Stimulated activated CD4-positive, alpha-beta T cell treated with anti-CD3 and anti-CD28 coated beads, Interleukin-15, amount 100 ng/mL, for 1 hour (primary cell): ENCODE results near the gene IYD.
"Not testable (repeated sequence)": the region's sequence is repeated elsewhere in the genome, so short reads cannot be mapped to it uniquely, and the experiment has no call there.

ENCODE experiments used
- DNase-seq, 2 donors: peaks; one replicate each; pipeline ENCODE4 v3.0.0-alpha.2; 2020; ENCODE audit warnings: low read depth in 1 of 2, low spot score in 1 of 2

The IYD gene

DNA sequence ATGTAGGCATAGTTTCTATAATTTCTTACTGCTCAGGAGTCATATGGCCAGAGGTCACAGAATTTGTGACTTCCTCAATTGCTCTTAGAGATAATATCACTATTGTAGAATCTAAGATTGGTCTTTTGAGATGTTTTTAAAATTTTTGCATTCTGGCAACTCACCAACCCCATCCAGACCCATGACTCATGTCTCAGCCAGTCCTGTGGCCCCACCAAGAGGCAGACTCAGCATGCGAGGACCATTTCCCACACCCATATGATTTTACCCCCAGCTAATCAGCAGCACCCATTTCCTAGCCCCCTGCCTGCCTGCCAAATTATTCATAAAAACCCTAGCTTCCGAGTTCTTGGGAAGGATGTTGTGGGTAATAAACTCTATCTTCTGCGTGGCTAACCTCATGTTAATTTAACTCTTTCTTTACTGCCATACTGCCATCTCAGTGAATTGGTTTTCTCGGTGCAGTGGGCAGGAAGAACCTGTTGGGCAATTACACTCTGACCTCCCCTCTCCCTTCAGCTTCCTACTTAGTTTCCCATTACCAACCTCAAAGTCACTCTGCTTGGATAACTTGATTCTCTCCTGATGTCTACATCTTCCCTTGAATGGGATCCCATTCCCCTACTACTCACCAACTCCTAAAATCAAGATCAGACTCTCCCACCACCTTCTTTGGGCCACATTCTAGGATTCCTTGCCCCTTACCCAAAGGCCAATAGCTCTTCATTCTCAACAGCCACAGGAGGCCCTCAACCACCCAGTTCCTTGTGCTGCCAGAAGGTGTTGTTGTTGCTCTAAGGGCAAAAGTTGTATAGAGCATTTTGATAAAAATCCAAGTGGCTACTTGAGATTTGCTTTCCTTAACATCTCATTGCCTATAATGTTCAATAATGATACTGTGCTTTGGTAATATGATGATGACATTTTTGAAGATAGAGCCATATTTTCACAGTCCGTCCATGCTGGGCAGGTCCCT, 16.2 kb upstream of the IYD start:
- DNase-seq = no peak

GRCh38 chr6:150353445-150353844, 15.4 kb upstream of the IYD start:
- DNase-seq = no peak

GRCh38 chr6:150354754-150355571, 13.8 kb upstream of the IYD start:
- DNase-seq = no peak

DNA sequence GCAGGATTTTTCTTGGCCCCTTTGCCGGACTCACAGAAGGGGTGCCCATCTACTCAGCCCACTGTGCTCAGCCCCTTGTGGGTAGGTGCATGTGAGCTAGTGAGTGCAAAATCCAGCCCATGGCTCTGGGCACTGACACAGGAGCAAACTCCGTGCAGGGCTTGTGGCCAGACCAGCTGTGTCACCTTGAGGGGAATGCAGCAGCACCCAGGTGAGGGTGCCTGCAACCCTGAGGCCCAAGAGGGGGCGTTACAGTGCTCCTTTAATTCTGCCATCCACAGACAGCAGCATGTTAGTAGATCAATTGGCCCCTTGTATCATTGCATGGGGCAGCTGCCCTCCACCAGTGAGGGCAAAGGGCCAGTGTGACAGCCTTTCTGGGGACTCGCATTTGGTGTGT, 12.9 kb upstream of the IYD start:
- no peak for DNase-seq

- no peak for DNase-seq
These were observed 6.9 kb upstream of the IYD start for GRCh38 chr6:150361876-150362275.

DNA sequence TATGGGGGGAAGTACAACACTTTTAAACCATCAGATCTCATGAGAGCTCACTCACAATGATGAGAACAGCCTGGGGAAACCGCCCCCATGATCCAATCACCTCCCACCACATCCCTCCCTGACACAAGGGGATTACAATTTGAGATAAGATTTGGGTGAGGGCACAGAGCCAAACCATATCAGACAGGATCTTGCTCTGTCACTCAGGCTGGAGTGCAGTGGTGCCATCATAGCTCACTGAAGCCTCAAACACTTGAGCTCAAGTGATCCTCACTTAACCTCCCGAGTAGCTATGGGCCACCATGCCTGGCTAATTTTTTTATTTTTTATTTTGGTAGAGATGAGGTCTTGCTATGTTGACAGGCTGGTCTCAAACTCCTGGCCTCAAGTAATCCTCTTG, 5.1 kb upstream of the IYD start:
- DNase-seq = no peak

DNA sequence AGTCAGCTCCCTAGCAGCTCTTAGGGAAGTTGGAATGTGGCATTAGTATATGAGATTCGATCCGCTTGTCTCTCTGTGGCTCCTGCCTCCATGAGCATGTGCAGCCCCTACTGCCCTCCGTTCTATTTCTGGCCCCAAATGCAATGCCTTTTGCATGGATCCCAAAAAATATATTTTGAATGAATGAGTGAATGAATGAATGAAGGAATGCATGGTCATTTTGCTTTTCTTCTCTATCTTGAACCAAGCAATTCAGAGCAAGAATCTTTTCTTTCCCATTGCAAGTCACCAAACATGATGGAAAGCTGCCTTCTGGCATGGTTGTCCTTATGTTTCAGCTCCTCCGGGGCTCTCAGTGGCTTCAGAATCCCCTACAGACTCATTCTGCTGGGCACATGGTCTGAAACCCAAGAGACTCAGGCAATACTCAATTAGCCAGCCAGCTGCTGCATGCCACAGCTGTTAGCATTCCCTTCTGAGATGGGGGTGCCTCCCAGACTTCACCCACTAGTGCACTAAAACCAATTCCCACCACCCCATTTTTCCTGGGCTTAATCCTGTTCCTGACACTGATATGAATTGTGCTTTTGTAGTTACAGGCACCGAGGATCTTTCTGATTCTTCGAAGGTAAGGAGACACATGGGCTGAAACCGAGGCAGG, 2.6 kb upstream of the IYD start:
- DNase-seq = no peak

GRCh38 chr6:150369408-150369807, 596 bp downstream of the IYD start:
- no peak for DNase-seq

GRCh38 chr6:150370112-150370511, 1.3 kb downstream of the IYD start:
- DNase-seq = no peak

- no peak for DNase-seq
These were observed 2.5 kb downstream of the IYD start for GRCh38 chr6:150371356-150371755.

- no peak for DNase-seq
These were observed 3.2 kb downstream of the IYD start for GRCh38 chr6:150372051-150372450.

- DNase-seq = no peak
These were observed 4.5 kb downstream of the IYD start for GRCh38 chr6:150373260-150373701.

DNA sequence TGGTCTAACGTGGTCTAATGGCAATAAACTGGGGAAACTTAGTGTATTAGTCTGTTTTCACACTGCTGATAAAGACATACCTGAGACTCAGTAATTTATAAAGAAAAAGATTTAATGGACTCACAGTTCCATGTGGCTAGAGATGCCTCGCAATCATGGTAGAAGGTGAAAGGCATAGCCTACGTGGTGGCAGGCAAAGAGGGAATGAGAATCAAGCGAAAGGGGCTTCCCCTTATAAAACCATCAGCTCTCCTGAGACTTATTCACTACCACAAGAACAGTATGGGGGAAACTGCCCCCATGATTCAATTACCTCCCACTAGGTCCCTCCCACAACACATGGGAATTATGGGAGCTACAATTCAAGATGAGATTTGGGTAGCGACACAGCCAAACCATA, 5.5 kb downstream of the IYD start:
- DNase-seq = not testable (repeated sequence)

DNA sequence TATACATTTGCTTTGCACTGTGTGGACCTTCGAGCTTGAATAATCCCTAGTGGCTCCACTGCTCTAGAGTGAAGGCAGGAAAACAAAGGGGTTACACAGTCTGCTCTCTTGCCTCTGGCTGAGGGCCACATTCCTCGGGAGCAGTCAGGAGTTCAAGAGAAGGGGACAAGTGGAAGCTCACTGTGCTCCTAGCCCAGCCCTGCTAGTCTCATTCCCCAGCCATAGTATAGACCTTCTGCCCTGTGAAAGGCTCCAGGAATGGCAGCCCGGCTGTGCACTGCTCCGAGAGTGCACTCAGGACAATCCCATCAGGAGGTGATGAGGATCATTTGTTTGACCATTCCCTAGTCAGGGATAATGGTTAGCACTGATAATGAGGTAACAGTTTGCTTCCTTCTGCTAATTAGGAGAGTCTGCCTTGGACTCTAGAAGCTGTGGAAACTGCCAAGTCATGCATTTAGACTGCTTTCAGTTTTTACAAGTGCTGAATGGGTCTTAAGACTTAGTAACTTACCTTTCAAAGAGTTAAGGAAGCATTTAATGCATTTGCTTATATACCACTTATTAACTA, 8.5 kb downstream of the IYD start:
- no peak for DNase-seq

GRCh38 chr6:150380256-150380655, 11.4 kb downstream of the IYD start:
- no peak for DNase-seq

DNA sequence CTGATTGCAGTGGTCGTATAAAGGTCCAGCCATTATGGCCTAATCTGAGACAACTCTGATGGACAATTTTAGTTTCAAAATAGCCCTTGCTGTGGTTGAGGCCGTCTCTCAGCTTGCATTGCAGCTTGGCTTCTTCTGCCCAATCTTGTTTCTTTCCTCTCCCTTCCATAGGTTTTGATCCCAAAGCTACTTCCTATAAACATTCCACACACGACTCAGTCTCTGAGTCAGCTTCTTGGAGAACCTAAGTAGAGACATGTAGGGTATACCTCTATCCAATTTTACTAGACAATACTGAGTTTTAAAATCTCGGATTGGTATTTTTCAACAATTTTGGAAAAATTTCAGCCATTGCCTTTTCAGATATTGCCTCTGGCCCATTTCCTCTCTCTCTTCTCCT, 13.4 kb downstream of the IYD start:
- no peak for DNase-seq

DNA sequence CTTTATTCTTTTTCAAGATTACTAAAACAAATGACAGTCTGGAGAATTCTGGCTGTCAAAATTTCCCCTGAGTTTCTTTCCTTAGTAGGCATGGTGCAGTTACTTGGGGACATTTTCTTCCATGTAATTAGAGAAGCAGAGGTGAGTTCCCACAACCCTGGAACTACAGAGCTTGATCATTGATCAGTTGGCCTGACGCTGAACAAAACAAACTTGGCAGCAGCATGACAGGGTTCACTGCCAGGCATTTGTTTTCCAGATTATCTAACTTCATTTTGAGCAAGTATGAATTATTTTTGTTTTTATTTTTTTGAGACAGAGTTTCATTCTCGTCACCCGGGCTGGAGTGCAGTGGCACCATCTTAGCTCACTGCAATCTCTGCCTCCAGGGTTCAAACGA, 22.6 kb downstream of the IYD start:
- no peak for DNase-seq

GRCh38 chr6:150391890-150392289, 23.1 kb downstream of the IYD start:
- no peak for DNase-seq

DNA sequence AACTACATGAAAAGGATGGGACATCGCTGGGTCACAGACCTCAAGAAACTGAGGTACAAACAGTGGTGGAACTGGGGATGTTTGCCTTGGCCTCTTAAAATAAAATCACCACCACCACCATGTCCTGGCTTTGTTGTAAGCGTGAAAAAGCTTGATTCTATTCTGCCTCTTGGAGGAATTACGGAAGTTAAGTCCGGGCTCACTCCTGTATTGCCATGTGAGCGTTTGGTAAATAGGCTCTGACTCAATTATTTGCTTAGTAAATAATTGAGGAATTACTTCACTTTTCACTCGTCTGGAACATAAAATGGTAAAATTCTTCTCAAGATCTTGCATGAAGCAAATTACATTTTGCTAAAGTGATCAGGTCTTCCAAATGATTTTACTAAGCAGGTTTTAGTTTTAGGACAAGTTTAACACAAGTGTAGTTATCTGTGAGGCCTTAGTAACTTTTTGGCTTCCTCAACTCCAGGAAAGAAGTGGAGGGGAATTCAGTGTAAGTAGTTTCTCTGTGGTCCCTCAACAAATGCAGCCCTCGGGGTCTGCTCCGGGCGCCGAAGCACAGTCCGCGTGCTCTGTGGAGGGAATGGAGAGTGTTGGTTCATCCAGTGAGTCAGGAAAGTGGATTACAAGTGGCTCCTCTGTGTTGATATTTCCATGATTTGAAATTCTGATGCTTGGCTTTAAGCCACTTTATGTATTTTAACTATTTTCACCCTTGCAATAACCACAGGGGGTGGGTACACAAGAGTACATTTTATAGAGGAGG, 23.8 kb downstream of the IYD start:
- DNase-seq = no peak

DNA sequence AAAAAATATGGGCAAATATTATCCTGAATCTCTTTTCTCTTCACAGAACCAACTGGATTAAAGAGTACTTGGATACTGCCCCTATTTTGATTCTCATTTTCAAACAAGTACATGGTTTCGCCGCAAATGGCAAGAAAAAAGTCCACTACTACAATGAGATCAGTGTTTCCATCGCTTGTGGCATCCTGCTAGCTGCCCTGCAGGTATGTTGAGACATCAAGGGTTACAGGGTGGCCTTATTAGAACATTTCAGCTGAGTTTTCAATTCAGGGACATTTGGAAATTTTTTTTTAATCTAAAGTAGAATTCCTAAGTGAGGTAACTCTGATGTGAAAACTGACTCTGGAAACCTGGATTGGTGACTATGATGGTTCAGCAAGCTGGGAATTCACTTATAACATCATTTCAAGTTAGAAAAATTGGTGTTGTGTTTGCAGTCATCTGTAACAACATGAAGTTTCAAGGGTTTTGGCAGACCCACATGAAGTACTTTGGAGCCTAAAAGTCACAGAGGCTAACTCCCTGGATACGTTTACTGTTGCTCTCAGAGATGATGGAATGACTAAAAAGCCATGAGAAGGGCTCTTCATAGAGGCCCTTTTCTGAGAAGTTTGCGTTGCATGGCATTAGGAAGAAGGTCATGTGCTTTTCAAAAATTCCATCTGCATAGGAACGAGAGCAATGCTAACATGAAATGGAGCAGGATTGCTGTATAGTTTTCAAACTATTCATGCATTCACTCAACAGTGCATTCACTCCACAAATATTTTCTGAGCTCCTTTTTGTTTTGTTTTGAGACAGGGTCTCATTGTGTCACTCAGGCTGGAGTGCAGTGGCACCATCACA, 25.5 kb downstream of the IYD start:
- no peak for DNase-seq
